GM13976 (cell line): Measurements from ENCODE around the gene TCOF1.

ENCODE experiments used
- DNase-seq: peaks from one replicate; pipeline ENCODE4 v3.0.0; 2012; ENCODE audit warnings: low spot score
- CTCF ChIP-seq: IDR thresholded peaks from 2 replicates; pipeline ENCODE4 v1.5.1; 2012; ENCODE audit warnings: borderline replicate concordance, mild to moderate bottlenecking; ENCODE audit not compliant: insufficient read depth; ENCODE audit errors: extremely low read depth, missing control alignments, control extremely low read depth
- in situ Hi-C: fragments of 300-500 bp; cut with MboI; formaldehyde crosslinking; loops from one replicate; pipeline ENCODE4 v1.12.0; 2022; ENCODE audit warnings: low sequenced_read_pairs, mixed read lengths, inconsistent platforms; ENCODE audit not compliant: unreplicated experiment

The TCOF1 gene

GRCh38 chr5:150372639-150373038, 15.1 kb downstream of the TCOF1 start:
- in situ Hi-C loops = no loop called here
- TF ChIP-seq CTCF = no peak
- no peak for DNase-seq

GRCh38 chr5:150374651-150375050, 17.2 kb downstream of the TCOF1 start:
- no peak for TF ChIP-seq CTCF
- in situ Hi-C loops = no loop called here
- no peak for DNase-seq

- in situ Hi-C loops = no loop called here
- no peak for DNase-seq
- no peak for TF ChIP-seq CTCF
Observed at GRCh38 chr5:150376799-150377771, 19.6 kb downstream of the TCOF1 start.

- no peak for DNase-seq
- TF ChIP-seq CTCF = no peak
- in situ Hi-C loops = no loop called here
Observed at GRCh38 chr5:150377964-150378694, 20.6 kb downstream of the TCOF1 start.

- TF ChIP-seq CTCF = no peak
- in situ Hi-C loops = no loop called here
- DNase-seq = no peak
Observed at GRCh38 chr5:150384701-150385100, 27.2 kb downstream of the TCOF1 start.

GRCh38 chr5:150386024-150386855, 28.7 kb downstream of the TCOF1 start:
- no peak for TF ChIP-seq CTCF
- no peak for DNase-seq
- in situ Hi-C loops = no loop called here
